ENCODE measurements around the gene UBE2E1.

UBE2E1 gene

DNA sequence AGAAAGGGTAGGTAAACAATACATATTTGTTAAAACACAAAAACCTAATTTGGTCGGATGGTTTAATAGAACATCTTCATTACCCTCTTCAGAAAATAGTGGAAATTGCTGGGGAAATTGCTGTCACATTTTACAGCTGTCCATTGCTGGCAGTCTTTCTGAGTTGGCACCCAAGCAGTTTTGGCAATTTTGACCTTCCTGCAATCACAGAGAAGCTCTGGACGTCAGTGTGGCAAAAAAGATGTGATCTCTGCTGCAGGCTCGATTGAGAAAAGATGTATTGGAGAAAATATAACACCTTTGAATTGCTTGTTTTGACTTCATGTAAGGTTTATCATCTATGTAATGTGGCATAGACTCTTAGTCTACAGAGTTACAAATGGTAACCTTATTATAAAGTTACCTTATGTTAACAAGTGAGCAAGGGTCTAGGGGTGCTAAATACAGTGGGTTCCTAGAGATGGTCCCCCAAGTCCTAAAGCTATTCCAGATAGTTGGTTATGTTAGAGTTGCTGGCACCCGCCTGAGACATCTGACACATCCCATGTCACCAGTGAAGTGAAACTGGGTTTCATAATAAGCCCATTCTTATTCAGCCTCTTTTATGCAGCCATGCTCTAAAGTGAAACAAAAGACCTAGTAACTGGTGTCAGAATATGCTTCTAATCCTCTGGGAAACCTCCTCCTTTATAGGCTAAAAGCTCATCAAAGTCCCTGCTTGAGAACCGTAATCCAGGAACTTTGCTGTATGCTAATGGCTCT is 14.0 kb downstream of the UBE2E1 start:
- in situ Hi-C loops (cut with MboI; ENCODE audit: low sequenced_read_pairs) = no loop called here

GRCh38 chr3:23820888-23821287 is 15.1 kb downstream of the UBE2E1 start:
- in situ Hi-C loops (cut with MboI; ENCODE audit: low sequenced_read_pairs) = no loop called here

DNA sequence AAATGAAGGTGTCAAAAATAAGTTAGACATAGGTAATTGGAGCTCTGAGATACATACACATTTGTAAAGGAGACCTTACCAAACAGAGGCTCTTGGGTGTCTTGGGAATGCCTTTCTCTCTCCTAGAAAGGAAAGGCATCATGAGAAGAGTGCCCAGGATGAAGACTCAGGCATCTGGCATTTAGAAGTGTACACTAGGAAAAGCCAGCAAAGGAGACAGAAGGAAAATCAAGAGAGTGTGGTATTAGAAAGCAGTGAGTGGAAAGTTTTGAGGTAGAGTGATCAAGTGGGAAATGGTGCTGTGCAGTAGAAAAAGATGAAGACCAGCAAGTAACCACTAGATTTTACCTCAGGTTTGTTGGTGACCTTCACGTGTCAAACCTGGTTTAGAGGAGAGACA is 16.1 kb downstream of the UBE2E1 start:
- in situ Hi-C loops (cut with MboI; ENCODE audit: low sequenced_read_pairs) = no loop called here

- in situ Hi-C loops (cut with MboI; ENCODE audit: low sequenced_read_pairs) = no loop called here
Measured at GRCh38 chr3:23822559-23822958, 16.8 kb downstream of the UBE2E1 start.

DNA sequence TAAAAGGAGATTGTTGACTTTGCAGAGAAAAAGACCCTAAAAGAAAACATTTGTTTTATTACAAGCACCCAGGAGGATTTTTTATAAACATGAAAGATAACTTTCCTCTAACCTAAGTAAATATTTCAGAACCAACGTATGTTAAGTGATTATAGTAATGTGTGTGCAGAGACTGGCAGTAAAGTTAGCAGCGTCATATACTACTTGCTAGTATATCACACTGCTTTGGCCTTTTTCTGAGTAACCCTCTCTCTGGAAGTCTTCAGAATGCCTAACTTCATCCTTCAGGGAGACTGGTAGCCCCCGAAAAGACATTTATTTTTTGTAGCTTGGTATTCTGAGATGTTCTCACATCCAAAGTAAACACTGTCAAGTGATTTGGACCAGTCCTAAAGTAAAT is 17.9 kb downstream of the UBE2E1 start:
- in situ Hi-C loops (cut with MboI; ENCODE audit: low sequenced_read_pairs) = no loop called here

DNA sequence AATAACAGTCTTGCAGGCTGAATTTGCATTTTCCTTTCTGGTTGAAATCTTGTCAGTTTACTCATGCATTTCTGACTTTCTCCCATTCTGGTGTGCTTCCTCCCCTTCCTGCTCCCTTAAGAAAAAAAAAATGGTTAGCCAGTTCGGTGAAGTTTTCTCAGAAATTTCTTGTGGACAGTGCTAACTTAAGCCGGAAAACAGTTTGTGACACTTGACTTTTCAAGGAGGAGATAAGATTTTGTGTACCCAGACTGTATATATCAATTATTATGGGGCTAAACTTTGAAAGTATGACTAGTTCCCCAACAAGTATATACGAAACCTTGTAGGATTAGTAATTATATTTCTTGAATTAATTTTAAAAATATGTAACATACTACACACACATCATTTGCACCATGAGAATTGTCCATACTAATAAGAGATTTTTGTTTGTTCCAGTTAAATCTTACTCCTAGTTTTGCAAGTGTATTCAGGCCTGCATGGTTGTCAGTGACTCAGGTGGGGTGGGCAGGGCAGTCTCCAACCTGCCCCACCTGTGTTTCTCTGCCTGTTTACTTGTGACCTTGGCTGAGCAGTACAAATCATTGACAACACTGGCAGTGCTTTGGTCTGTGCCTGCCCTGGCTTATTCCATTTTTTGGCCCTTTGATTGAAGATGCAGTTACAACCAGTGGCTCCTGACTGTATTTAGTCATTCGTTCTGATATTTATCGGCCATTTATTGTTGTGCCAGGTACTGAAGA is 19.1 kb downstream of the UBE2E1 start:
- in situ Hi-C loops (cut with MboI; ENCODE audit: low sequenced_read_pairs) = no loop called here

DNA sequence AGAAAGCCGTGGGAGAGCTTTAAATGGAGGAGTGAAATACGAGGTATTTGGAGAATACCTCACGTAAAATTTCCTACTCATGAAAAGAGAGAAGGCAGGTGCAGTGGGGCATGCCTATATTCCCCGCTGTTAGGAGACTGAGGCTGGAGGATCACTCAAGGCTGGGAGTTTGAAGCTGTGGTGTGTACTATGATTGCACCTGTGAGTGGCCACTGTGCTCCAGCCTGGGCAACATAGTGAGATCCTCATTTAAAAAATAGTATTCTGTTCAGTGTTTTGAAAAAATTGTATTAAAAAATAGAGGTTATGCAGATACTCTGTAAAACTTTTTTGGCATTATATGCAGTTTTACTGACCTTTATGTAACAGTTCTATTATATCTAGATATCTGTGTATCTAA is 20.0 kb downstream of the UBE2E1 start:
- in situ Hi-C loops (cut with MboI; ENCODE audit: low sequenced_read_pairs) = no loop called here

DNA sequence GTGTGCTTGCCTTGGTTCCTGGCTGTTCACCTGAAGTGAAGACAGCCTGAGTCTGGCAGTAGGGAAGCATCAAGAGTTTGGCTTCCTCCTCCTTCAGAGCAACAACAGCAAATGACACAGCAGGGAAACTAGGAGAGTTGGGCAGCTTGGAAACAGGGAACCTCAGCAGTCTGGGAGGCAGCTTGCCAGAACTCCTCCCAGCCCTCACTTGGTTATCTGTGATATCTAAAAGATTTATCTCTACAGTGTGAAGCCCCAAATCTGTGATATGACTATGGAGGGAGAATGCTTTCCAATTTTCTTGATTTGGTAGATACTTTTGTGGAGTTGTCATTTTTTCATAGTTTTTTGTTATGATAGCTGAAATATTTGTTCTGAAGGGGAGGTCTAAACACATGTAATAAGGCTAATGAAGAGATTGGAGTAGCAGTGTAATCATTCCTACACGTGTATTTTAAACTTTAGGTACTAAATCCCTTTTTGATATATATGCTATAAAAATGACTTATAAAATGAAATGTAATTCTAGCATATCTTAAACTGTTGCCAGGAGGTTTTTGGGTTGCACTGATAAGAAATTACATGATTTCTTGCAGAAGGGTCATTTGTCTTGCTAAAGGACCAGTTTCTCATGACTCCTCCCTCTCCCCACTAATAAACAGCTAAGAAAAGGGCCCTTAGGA is 20.8 kb downstream of the UBE2E1 start:
- in situ Hi-C loops (cut with MboI; ENCODE audit: low sequenced_read_pairs) = no loop called here

- in situ Hi-C loops (cut with MboI; ENCODE audit: low sequenced_read_pairs) = no loop called here
Measured at GRCh38 chr3:23829242-23829934, 23.6 kb downstream of the UBE2E1 start.

- in situ Hi-C loops (cut with MboI; ENCODE audit: low sequenced_read_pairs) = no loop called here
Measured at GRCh38 chr3:23830869-23831484, 25.2 kb downstream of the UBE2E1 start.

GRCh38 chr3:23831517-23832394 is 26.0 kb downstream of the UBE2E1 start:
- in situ Hi-C loops (cut with MboI; ENCODE audit: low sequenced_read_pairs) = no loop called here

DNA sequence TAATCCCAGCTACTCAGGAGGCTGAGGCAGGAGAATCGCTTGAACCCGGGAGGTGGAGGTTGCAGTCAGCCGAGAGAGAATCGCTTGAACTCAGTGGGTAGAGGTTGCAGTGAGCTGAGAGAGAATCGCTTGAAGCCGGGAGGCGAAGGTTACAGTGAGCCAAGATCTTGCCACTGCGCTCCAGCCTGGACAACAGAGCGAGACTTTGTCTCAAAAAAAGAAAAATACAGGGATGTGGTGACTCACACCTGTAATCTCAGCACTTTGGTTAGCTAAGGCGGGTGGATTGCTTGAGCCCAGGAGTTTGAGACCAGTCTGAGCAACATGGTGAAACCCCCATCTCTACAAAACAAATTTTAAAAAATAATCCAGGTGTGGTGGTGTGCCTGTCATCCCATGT is 26.8 kb downstream of the UBE2E1 start:
- in situ Hi-C loops (cut with MboI; ENCODE audit: low sequenced_read_pairs) = no loop called here

GRCh38 chr3:23834082-23834870 is 28.5 kb downstream of the UBE2E1 start:
- in situ Hi-C loops (cut with MboI; ENCODE audit: low sequenced_read_pairs) = no loop called here

DNA sequence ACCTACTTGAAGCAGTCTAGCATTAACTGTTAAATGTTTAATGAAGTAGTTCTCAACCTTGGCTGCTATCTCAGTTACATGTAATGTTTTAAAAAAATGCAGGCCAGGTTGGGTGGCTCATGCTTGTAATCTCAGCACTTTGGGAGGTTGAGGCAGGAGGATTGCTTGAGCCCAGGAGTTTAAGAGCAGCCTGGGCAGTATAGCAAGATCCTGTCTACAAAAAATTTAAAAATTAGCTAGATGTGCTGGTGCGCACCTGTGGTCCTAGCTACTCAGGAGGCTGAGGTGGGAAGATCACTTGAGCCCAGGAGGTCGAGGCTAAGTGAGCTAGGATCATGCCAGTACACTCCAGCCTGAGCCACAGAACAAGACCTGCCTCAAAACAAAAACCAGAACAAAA is 29.3 kb downstream of the UBE2E1 start:
- in situ Hi-C loops (cut with MboI; ENCODE audit: low sequenced_read_pairs) = no loop called here

- in situ Hi-C loops (cut with MboI; ENCODE audit: low sequenced_read_pairs) = no loop called here
Measured at GRCh38 chr3:23835802-23836201, 30.0 kb downstream of the UBE2E1 start.

DNA sequence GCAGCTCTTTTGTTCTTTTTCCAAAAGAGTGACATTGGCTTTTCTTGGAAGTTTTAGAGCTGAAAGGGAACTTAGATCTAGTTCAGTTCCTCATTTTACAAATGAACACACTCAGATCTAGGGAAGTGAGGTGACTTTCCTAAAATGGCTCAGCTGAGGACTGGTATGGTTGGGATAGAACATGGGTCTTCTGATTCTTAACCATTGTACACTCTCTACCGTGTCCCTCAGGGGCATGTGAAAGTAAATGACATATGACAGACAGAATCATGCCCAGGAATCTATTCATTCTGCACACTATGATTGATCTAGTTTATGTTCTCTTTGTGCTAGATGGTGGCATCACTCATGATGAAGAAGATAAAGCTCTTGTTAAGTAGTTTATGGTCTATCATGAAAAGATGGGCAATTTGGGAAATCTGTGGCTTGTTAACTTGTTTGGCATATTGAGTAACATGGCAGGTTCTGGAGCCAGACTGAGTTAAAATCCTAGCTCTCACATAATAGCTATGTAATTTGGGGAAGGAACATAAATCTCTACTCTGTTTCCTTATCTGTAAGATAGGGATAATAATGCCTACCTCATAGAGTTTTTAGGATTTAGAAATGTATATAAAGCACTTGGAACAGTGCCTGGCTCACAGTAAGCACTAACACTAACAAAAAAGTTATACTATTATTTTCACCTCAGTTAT is 30.9 kb downstream of the UBE2E1 start:
- in situ Hi-C loops (cut with MboI; ENCODE audit: low sequenced_read_pairs) = no loop called here

DNA sequence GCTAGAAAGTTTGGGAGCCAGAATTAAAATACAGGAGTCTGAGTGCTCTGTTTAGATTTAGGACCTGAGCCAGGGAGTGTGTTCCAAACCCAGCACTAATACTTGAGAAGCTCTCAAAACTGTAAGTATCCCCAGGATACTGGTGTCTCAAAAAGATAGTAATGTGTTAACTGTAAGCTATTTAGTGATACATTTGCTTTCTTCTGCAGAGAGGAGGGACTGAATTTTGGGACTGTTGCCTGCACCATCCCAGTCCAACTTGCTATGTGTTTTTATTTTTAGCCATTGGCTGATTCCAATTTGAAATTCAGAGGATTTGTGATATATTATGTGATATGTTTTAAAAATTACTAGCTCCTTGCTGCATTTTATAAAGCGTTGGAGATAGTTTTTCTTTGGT is 31.5 kb downstream of the UBE2E1 start:
- in situ Hi-C loops (cut with MboI; ENCODE audit: low sequenced_read_pairs) = no loop called here

DNA sequence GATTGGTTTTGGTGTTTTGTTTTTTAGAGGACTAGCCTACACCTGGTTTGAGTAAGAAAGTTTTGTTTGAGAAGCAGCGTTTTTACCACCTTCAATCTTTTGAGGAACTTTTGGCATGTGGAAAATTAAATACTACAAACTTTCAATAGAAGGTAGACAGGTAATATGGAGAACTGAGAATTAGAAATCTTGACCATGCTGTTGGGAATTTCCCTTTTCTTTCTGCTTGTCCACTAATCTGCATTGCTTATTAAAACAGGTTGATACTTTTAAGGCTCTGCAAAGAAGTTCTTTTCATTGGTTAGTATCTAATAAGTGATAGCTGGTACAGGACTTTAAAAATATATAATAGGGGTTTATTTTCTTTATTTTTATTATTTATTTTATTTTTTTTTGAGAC is 31.9 kb downstream of the UBE2E1 start:
- in situ Hi-C loops (cut with MboI; ENCODE audit: low sequenced_read_pairs) = no loop called here

GRCh38 chr3:23840521-23840920 is 34.8 kb downstream of the UBE2E1 start:
- in situ Hi-C loops (cut with MboI; ENCODE audit: low sequenced_read_pairs) = no loop called here
